Natural killer cell (primary cell): ENCODE data around the gene TMEM222. TPM values are rescaled to one million over a fixed set of nuclear protein-coding genes. Genes with fewer than 3 reads are reported as not detected.
A peak's percentile ranks its signal among the peaks of the same experiment; 100 is the strongest.

Experiments used
- ATAC-seq, 3 donors: fragments of 150-1000 bp in 2 of 3; fragments of 200-7000 bp in 1 of 3; cut with Tn5 transposase; 1 replicate in 1 of 3; 2 replicates in 2 of 3; pipeline ENCODE4 v1.10.0; 2021; ENCODE audit warnings: mild to moderate bottlenecking in 2 of 3, moderate library complexity in 2 of 3
- DNase-seq, 2 donors: peaks; one replicate each; pipeline versions ENCODE4 v3.0.0 to v3.0.0-alpha.2; 2013 to 2021; ENCODE audit warnings: mixed read lengths in 1 of 2
- H3K27ac ChIP-seq: one replicate; pipeline ENCODE4 v1.5.1; 2013; ENCODE audit warnings: mild to moderate bottlenecking, low read length
- H3K27me3 ChIP-seq: one replicate; pipeline ENCODE4 v1.6.1; 2013; ENCODE audit warnings: low read length; ENCODE audit not compliant: control insufficient read depth, insufficient read depth
- H3K36me3 ChIP-seq: one replicate; pipeline ENCODE4 v1.6.1; 2013; ENCODE audit warnings: low read length; ENCODE audit not compliant: control insufficient read depth, insufficient read depth
- H3K4me1 ChIP-seq: one replicate; pipeline ENCODE4 v1.6.1; 2013; ENCODE audit warnings: low read length; ENCODE audit not compliant: control insufficient read depth, insufficient read depth
- H3K4me3 ChIP-seq: one replicate; pipeline ENCODE4 v1.5.1; 2013; ENCODE audit warnings: low read length
- H3K9me3 ChIP-seq: one replicate; pipeline ENCODE4 v1.6.1; 2013; ENCODE audit warnings: low read length; ENCODE audit not compliant: control insufficient read depth, insufficient read depth
- H3K27ac Mint-ChIP-seq, 2 donors: one replicate each; pipeline ENCODE4 v1.8.0; 2022; ENCODE audit warnings: mild to moderate bottlenecking in 2 of 2, mixed read lengths in 2 of 2, moderate library complexity in 1 of 2
- H3K27me3 Mint-ChIP-seq, 2 donors: one replicate each; pipeline ENCODE4 v1.8.0; 2022; ENCODE audit warnings: low read depth in 2 of 2, mixed read lengths in 2 of 2
- H3K36me3 Mint-ChIP-seq: one replicate; pipeline ENCODE4 v1.8.0; 2022; ENCODE audit warnings: mixed read lengths
- H3K4me1 Mint-ChIP-seq, 2 donors: one replicate each; pipeline ENCODE4 v1.8.0; 2022; ENCODE audit warnings: mixed read lengths in 2 of 2
- H3K4me3 Mint-ChIP-seq: one replicate; pipeline ENCODE4 v1.8.0; 2022; ENCODE audit warnings: mild to moderate bottlenecking, moderate library complexity, mixed read lengths
- H3K9me3 Mint-ChIP-seq, 2 donors: one replicate each; pipeline ENCODE4 v1.8.0; 2022; ENCODE audit warnings: mixed read lengths in 2 of 2
- CTCF ChIP-seq: fragments of 200-600 bp; IDR thresholded peaks from one replicate; pipeline ENCODE4 v1.8.0; 2022; ENCODE audit warnings: antibody characterized with exemption
- WGBS: methylation state at CpG from one replicate; pipeline ENCODE4 v1.1.7; 2013; ENCODE audit warnings: missing lambda C conversion rate; ENCODE audit not compliant: insufficient coverage; 5-methylcytosine and 5-hydroxymethylcytosine counted together
- intact Hi-C: fragments of 100-400 bp; cut with micrococcal nuclease; formaldehyde crosslinking; loops from one replicate; pipeline ENCODE4 v1.14.2; 2022
- total RNA-seq, 4 donors: library from RNA; stranded (reverse); fragments of 120-200 nt in 1 of 4; gene quantifications; one replicate each; pipeline versions ENCODE4 v1.2.3 to v1.2.4, GENCODE V29; 2013 to 2022

The TMEM222 gene
- total RNA-seq, 3 donors from 2014 or later (not counting 1 experiment from before 2014, with no cell fraction given): 34.9 to 41.2 (median 37.3) TPM

- H3K4me1 Mint-ChIP-seq: no peaks in the 10 kb centered on the region
- intact Hi-C loops: no loop called here
- Histone ChIP-seq H3K9me3 (no peaks in the 10 kb centered on the region), H3K27me3 (no peaks in the 10 kb centered on the region), H3K36me3 (no peaks in the 10 kb centered on the region), H3K4me3 (no peak overlapping the region), H3K27ac (no peak overlapping the region), H3K4me1 (no peaks in the 10 kb centered on the region)
- no peaks in the 10 kb centered on the region for H3K9me3 Mint-ChIP-seq
- ATAC-seq (no peak), DNase-seq (no peak)
- no peak overlapping the region for H3K4me3 Mint-ChIP-seq
- H3K27ac Mint-ChIP-seq: no peak overlapping the region
- 93% methylated on average over 9 of the region's 12 CpGs for WGBS
- no peaks in the 10 kb centered on the region for H3K36me3 Mint-ChIP-seq
- peaks cover 0 to 5% of the 10 kb centered on the region in 2 donors for H3K27me3 Mint-ChIP-seq
- no peak for TF ChIP-seq CTCF
Measured at GRCh38 chr1:27380766-27381733, 59.1 kb downstream of the TMEM222 start.

GRCh38 chr1:27381969-27382762, 60.2 kb downstream of the TMEM222 start:
- intact Hi-C loops: no loop called here
- H3K4me1 ChIP-seq: no peaks in the 10 kb centered on the region
- H3K4me3 ChIP-seq: no peak overlapping the region
- no peak for TF ChIP-seq CTCF
- H3K4me3 Mint-ChIP-seq: no peak overlapping the region
- H3K27ac Mint-ChIP-seq: no peak overlapping the region
- H3K27ac ChIP-seq: no peak overlapping the region
- H3K36me3 ChIP-seq: no peaks in the 10 kb centered on the region
- no peak for DNase-seq
- no peaks in the 10 kb centered on the region for H3K9me3 Mint-ChIP-seq
- H3K27me3 Mint-ChIP-seq: peaks cover 0 to 12% of the 10 kb centered on the region in 2 donors
- H3K36me3 Mint-ChIP-seq: no peaks in the 10 kb centered on the region
- 74% methylated on average over 13 of the region's 18 CpGs for WGBS
- no peaks in the 10 kb centered on the region for H3K4me1 Mint-ChIP-seq
- H3K27me3 ChIP-seq: no peaks in the 10 kb centered on the region
- no peaks in the 10 kb centered on the region for H3K9me3 ChIP-seq
- no peak for ATAC-seq

GRCh38 chr1:27383039-27383605, 61.2 kb downstream of the TMEM222 start, which contains the start of gene CD164L2:
Gene CD164L2 (minus strand): TSS chr1:27383333. CDS start chr1:27383239, 94 bp downstream.
- no peak for TF ChIP-seq CTCF
- H3K27ac Mint-ChIP-seq: no peak within 1 kb of the TSS
- H3K27me3 Mint-ChIP-seq: peaks cover 0 to 12% of the 10 kb centered on the region in 2 donors
- H3K4me1 ChIP-seq: no peaks in the 10 kb centered on the region
- no peak within 1 kb of the TSS for H3K27ac ChIP-seq
- peak in 1 of 2 donors; percentile 62 for DNase-seq
- no peak within 1 kb of the TSS for H3K4me3 ChIP-seq
- H3K9me3 Mint-ChIP-seq: no peaks in the 10 kb centered on the region
- no peaks in the 10 kb centered on the region for H3K27me3 ChIP-seq
- WGBS: 26% methylated on average over 43 of the region's 43 CpGs
- H3K36me3 Mint-ChIP-seq: no peaks in the 10 kb centered on the region
- ATAC-seq: peak; percentile 49 to 92 (median 69)
- intact Hi-C loops: no loop called here
- no peak within 1 kb of the TSS for H3K4me3 Mint-ChIP-seq
- H3K36me3 ChIP-seq: no peaks in the 10 kb centered on the region
- H3K9me3 ChIP-seq: no peaks in the 10 kb centered on the region
- no peaks in the 10 kb centered on the region for H3K4me1 Mint-ChIP-seq
